HG03025 (cell line): ENCODE results near the gene PGAP6.
"Not testable (repeated sequence)": the region's sequence is repeated elsewhere in the genome, so short reads cannot be mapped to it uniquely, and the experiment has no call there.

Experiments
- ATAC-seq: cut with Tn5 transposase; IDR thresholded peaks from one replicate; pipeline ENCODE4 v1.9.1; 2021; ENCODE audit warnings: mild to moderate bottlenecking, moderate library complexity; ENCODE audit not compliant: unreplicated experiment, low FRiP score

The PGAP6 gene

DNA sequence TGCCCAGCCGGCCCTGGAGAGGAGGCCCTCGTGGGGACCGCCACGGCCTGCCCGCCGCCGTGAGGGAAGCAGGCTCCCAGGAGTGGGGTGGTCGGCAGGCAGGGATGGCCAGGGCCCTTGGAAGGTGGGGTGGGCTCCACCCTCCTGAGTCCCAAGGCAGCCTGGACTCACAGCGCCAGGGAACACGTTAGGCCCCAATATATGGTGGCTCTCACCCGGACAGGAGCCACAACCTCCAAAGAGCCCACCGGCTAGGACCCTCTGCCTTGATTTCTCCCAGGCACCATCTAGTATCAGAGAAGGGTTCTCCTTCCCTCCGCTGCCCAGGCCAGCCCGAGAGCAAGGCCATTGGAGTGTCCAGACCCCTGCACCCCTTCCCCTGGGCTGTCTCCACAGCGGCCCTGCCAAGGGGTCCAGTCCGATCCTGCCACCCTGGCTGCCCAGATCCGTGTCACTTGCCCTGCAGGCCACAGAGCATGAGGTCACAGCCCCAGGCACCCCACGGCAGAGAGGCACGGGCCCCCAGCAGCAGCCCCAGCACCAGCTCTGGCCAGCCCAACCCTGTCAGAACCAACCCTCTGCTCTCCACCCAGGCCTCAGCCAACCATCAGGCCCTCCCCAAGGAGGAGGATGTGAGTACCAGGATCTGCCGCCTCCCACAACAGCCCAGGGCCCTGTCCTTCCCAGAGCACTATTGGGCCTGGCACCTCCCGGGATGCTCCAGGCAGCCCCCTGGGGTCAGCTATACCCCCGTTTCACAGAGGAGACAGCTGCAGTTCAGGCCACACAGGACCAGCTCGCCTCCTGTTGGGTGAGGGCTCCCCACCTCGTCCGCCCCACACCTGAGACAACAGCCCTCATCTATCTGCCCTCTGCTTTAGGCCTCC, 28.1 kb downstream of the PGAP6 start:
- ATAC-seq, result no peak

DNA sequence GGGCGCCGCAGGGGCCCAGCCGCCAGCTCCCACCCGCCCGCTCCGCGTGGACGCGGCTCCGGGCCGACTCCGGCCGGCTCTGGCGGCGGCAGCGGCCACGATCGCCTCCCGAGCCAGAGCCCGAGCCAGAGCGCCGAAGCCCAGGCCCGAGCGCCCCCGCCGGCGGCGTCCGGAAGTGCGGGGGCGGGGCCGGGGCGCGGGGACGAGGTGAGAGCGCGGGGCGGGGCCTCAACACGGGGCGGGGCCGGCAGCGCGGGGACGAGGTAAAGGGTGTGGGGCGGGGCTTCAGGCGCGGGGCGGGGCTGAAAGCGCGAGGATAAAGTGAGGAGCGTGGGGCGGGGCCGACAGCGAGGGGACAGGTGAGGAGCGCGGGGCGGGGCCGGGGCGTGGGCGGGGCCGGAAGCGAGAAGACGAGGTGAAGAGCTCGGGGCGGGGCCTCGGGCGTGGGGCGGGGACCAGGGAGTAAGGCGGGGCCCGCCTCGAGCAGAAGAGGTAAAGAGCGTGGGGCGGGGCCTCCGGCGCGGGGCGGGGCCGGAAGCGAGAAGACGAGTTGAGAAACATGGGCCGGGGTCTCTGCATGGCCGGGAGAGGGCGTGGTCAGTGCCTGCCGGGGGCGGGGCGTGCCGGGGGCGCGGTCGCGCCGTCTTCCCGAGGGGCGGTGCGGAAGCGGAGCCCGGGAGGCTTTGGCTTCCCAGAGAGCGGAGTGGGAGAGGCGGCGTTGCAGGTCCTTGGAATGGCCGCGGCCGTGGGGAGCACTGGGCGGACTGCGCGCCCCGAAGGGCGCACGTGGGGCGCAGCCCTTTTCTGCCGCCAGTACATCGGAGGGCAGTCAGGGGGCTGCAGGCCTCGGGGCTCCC, 29.0 kb downstream of the PGAP6 start, which contains the start of gene AXIN1:
TSS of gene AXIN1 (minus strand) at position 177 of the 857 bp plus-strand sequence. CDS start 5,698 bp downstream, outside the sequence.
- ATAC-seq, result peak; percentile 46

DNA sequence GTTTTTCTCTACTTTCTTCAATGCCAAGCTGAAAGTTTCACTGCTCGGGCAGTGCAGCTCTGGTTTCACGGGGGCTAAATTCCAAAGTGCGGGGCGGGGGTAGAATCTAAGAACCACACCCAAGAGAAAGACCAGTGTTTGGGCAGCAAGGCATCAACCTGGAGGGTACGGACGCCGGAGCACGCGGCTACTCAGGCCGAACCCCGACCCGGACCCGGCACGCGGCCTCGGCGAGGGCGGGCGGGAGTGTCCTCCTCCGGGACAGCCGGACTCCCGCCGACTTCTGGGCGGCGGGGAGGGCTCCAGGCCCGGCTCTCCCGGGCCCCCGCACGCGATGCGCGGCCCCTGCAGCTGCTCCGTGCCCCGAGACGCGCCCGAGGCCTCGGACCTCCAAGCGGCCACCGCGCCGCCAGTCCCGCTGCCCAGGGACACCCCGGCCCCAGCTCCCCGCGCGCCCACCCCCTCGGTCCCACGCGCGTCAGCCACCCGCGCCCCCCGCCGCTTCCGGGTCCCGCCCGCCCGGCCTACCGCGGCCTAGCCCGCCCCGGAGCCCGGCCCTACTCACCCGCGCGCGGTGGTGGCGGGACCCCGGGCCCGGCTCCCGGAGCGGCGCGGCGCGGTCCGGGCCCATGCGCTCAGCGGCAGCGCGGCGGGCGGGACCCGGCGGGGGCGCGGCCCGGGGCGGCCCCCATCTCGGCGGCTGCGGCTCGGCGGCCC, 29.8 kb downstream of the PGAP6 start:
- peak; percentile 16 for ATAC-seq

DNA sequence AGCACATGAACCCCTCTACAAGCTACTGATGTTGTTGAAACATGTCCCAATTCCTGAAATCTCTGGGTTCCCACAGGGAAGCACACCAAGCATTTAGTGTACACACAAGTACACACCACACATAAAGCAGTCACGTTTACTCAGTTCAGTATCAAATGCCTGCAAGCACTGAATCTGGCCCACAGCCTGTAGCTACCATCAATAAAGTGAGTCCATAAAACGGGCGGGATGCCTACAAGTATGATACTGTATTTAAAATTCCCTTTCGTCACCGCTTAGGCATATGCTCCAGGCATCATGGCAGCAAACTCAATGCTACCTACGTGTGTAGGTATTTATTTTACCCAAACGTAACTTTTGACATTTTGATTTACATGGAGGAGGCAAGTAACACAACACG, 31.6 kb downstream of the PGAP6 start:
- no peak for ATAC-seq

DNA sequence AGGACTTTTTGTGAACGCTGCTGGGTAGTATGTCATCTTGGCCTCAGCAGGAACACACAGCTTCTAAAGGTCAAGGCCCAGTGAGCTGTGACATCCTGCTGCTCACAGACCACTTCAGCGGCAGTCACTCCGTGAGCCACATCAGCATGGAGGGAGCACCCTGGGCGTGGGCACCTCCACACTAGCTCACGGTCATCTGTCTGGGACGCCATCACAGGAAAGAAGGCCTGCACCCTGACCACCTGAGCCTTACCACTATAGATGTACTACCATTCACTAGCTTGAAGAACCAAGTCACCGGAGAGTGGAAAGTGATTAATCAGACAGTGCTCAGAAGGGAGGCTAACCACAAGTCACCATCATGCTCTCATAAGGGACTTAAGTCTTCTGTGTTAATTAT, 32.6 kb downstream of the PGAP6 start:
- ATAC-seq, result no peak

DNA sequence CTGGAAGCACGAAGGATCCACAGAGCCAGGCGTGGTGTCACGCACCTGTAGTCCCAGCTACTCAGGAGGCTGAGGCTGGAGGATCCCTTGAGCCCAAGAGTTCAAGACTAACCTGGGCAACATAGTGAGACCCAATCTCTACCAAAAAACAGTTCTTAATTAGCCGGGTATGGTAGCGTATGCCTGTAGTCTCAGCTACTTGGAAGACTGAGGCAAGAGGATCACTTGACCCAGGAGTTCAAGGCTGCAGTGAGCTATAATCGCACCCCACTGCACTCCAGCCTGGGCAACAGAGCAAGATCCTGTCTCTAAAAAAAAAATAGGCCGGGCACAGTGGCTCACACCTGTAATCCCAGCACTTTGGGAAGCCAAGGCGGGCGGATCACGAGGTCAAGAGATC, 33.3 kb downstream of the PGAP6 start:
- ATAC-seq, result not testable (repeated sequence)

DNA sequence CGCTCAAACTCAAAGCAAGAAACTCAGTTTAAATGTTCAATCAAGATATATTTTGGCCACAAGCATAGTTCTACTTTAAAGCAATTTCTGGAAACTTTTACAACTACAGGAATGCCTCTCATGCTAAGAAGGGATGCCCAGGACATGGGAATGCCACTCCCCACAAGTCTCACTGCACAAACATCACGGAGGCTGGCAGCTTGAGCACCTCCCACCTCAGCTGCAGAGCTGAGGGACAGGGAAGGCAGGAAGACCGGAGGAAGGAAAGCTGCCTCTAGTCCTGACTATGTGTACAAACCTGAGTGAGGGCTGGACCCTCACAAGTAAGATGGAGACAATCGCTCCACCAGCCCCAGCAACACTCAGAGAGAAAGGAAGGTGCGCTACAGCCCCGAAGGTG, 34.6 kb downstream of the PGAP6 start:
- no peak for ATAC-seq

DNA sequence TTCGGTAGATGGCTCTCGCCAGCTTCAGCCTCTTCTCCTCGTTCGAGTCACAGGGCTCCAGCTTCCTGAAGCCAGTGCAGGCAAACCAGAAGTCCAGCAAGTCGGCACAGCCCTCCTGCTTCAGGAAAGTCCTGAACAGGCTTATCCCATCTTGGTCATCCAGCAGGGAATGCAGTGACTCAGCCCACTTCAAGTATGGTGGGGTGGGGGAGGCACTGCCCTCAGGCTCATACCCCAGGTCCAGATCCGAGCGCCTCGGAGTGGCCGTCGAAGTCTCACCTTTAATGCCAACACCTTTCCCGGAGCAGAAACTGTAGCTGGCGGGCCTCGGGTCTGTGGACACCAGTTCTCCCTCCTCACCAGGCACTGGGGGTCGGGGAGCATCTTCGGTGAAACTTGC, 35.2 kb downstream of the PGAP6 start:
- no peak for ATAC-seq

DNA sequence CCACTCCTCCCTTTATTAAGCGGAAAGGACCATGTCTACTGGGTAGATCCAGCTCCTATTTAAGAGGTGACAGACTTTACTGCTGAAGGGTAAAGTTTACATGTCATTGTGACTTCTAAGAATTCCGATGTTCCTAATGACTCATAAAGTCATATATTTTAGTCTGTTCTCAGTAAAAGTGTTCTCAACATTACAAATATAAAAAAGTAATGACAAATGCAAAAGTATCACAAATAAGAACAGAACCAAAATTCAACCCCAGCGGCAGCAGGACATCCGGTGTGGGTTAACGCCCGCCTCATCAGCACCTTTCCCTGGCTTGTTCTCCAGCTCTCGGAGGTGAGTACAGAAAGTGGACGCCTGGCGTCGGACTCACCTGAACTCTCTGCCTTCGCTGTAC, 36.0 kb downstream of the PGAP6 start:
- no peak for ATAC-seq

DNA sequence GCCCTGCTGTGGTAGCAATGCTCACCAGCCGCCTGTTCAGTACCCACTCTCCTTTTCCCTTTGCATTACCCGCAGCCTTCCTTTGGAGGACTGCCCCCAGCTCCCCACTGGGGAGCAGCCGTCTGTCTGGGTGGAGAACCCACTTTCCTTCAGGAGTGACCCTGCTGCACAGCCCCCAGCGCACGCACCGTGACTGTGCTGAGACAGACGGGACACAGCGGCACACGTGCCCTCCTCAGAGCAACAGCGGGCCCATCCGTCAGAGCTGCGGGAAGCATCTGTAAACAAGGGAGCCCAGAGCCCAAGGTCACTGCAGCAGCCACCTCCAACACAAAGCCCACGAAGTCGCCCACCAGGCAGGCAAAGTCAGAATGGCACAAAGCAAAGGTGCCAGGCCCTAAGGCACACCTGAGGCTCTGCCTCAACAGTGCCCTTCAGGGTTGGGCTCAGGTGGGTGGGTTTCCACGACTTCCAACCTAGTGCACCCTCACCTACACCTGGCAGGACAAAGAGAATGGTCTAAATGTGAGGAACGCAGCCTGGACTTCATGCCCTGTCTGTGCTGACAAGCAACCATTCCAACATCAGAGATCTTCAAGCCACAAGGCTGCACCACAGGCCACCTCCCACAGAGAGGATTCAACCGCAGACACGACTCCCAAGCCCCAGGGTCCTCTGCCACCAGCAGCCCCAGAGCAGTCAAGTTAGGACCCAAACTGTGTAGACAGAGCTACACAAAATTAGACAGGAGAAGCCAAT, 39.1 kb downstream of the PGAP6 start:
- no peak for ATAC-seq

- not testable (repeated sequence) for ATAC-seq
Measured at GRCh38 chr16:341974-342336, 39.8 kb downstream of the PGAP6 start.

DNA sequence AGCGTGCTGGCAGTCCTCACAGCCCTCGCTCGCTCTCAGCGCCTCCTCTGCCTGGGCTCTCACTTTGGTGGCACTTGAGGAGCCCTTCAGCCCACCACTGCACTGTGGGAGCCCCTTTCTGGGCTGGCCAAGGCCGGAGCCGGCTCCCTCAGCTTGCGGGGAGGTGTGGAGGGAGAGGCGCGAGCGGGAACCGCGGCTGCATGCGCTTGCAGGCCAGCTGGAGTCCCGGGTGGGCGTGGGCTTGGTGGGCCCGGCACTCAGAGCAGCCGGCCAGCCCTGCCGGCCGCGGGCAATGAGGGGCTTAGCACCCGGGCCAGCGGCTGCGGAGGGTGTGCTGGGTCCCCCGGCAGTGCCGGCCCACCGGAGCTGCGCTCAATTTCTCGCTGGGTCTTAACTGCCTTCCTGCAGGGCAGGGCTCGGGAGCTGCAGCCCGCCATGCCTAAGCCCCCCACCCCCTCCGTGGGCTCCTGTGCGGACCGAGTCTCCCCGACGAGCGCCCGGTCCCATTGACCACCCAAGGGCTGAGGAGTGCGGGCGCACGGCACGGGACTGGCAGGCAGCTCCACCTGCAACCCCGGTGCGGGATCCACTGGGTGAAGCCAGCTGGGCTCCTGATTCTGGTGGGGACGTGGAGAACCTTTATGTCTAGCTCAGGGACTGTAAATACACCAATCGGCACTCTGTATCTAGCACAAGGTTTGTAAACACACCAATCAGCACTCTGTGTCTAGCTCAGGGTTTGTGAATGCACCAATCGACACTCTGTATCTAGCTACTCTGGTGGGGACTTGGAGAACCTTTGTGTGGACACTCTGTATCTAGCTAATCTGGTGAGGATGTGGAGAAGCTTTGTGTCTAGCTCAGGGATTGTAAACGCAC, 40.4 kb downstream of the PGAP6 start:
- not testable (repeated sequence) for ATAC-seq

- no peak for ATAC-seq
Measured at GRCh38 chr16:340370-341091, 41.2 kb downstream of the PGAP6 start.

- ATAC-seq, result no peak
Measured at GRCh38 chr16:339680-340079, 42.1 kb downstream of the PGAP6 start.

DNA sequence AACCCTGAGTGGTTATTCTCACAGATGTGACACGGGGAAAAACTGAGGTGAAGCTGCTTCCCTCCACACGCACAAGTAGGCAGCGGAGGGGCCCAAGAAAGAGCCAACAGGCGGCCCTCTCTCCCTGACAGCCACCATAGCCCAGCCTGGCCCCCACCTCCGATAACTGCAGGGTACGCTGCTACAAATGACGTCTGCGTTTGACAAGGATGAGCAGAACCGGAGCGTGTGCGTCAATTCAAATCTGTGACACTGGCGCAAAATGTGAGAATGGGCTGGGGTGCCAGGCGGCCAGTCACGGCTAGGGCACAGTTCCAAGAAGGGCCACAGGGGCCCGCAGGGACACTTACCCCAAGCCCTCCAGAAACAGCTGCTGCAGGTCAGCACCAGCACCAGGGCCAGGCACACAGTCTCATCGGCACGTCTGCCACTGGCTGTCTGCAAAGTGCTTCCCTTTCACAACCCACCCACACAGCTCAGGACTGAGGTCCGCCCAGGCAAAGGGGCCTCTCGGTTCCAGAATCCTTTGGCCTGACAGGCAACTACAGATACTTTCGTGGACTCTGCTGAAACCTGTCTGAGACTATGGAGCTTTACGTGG, 43.7 kb downstream of the PGAP6 start:
- ATAC-seq, result no peak

- no peak for ATAC-seq
Measured at GRCh38 chr16:337437-337836, 44.3 kb downstream of the PGAP6 start.

GRCh38 chr16:336269-336668, 45.5 kb downstream of the PGAP6 start:
- ATAC-seq, result no peak
